Stimulated activated CD8-positive, alpha-beta memory T cell treated with anti-CD3 and anti-CD28 coated beads, Interleukin-7, amount 100 ng/mL, for 48 hours (primary cell): Measurements from ENCODE around the gene PI4KB.

Experiments
- DNase-seq, 2 donors: peaks; one replicate each; pipeline ENCODE4 v3.0.0-alpha.2; 2020; ENCODE audit warnings: low read depth in 1 of 2; ENCODE audit errors: extremely low read depth in 1 of 2

PI4KB gene

GRCh38 chr1:151312826-151313225 lies 14.4 kb downstream of the PI4KB start:
- no peak for DNase-seq

GRCh38 chr1:151312411-151312810 lies 14.8 kb downstream of the PI4KB start:
- DNase-seq = no peak

GRCh38 chr1:151311589-151312331 lies 15.5 kb downstream of the PI4KB start:
- peak; percentile 53 to 91 for DNase-seq

- no peak for DNase-seq
These were observed 16.2 kb downstream of the PI4KB start for GRCh38 chr1:151311011-151311410.

- DNase-seq = no peak
These were observed 17.3 kb downstream of the PI4KB start for GRCh38 chr1:151309811-151310323.

- DNase-seq = no peak
These were observed 32.3 kb downstream of the PI4KB start for GRCh38 chr1:151294742-151295462.

GRCh38 chr1:151293093-151293492 lies 34.1 kb downstream of the PI4KB start:
- no peak for DNase-seq

- no peak for DNase-seq
These were observed 34.8 kb downstream of the PI4KB start for GRCh38 chr1:151292207-151293030.

- DNase-seq = no peak
These were observed 36.4 kb downstream of the PI4KB start for GRCh38 chr1:151290709-151291303.

GRCh38 chr1:151289991-151290708 lies 37.1 kb downstream of the PI4KB start:
- no peak for DNase-seq

- DNase-seq = no peak
These were observed 37.9 kb downstream of the PI4KB start for GRCh38 chr1:151289080-151289935.

- DNase-seq = no peak
These were observed 38.7 kb downstream of the PI4KB start for GRCh38 chr1:151288502-151288901.

GRCh38 chr1:151287767-151288500 lies 39.3 kb downstream of the PI4KB start:
- DNase-seq = no peak

- no peak for DNase-seq
These were observed 39.9 kb downstream of the PI4KB start for GRCh38 chr1:151287341-151287699.

GRCh38 chr1:151286619-151287340 lies 40.4 kb downstream of the PI4KB start:
- DNase-seq = no peak

GRCh38 chr1:151284013-151284577 lies 43.1 kb downstream of the PI4KB start:
- no peak for DNase-seq

GRCh38 chr1:151282883-151283725 lies 44.1 kb downstream of the PI4KB start:
- DNase-seq = no peak
